HUES48 (cell line): ENCODE results near the gene WBP4.
"Not testable (repeated sequence)": the region's sequence is repeated elsewhere in the genome, so short reads cannot be mapped to it uniquely, and the experiment has no call there.

Experiments
- H3K27ac ChIP-seq: one replicate; pipeline ENCODE4 v1.7.0; 2013; ENCODE audit warnings: low read depth, low read length, inconsistent platforms
- H3K27me3 ChIP-seq: 2 replicates; pipeline ENCODE4 v1.6.1; 2013; ENCODE audit warnings: mild to moderate bottlenecking, low read length; ENCODE audit not compliant: control insufficient read depth, insufficient read depth
- H3K36me3 ChIP-seq: 2 replicates; pipeline ENCODE4 v1.6.1; 2013; ENCODE audit warnings: low read length; ENCODE audit not compliant: control insufficient read depth, insufficient read depth
- H3K4me1 ChIP-seq: 2 replicates; pipeline ENCODE4 v1.6.1; 2013; ENCODE audit warnings: mild to moderate bottlenecking, low read length; ENCODE audit not compliant: control insufficient read depth, insufficient read depth
- H3K4me3 ChIP-seq: 2 replicates; pipeline ENCODE4 v1.5.1; 2013; ENCODE audit warnings: mild to moderate bottlenecking, low read depth, low read length
- H3K9ac ChIP-seq: 2 replicates; pipeline ENCODE4 v1.6.1; 2013; ENCODE audit warnings: mild to moderate bottlenecking, low read depth, low read length, moderate library complexity
- H3K9me3 ChIP-seq: 2 replicates; pipeline ENCODE4 v1.6.1; 2013; ENCODE audit warnings: low read length; ENCODE audit not compliant: control insufficient read depth, insufficient read depth

WBP4 gene

GRCh38 chr13:41131660-41132511 lies 70.6 kb downstream of the WBP4 start:
- not testable (repeated sequence) for H3K9me3 ChIP-seq, H3K27me3 ChIP-seq
- Histone ChIP-seq H3K27ac (peak overlapping the region; percentile 39), H3K4me3 (peak overlapping the region; percentile 95), H3K4me1 (peaks cover 11% of the 10 kb centered on the region), H3K9ac (peak overlapping the region; percentile 83), H3K36me3 (peaks cover 12% of the 10 kb centered on the region; the same call in 1 of the 2 replicates)

GRCh38 chr13:41132512-41133152 lies 71.3 kb downstream of the WBP4 start, which contains the start of gene KBTBD6:
Gene KBTBD6, minus strand, starts transcription at chr13:41132802. Its CDS starts 291 bp downstream, at chr13:41132511.
- no peaks in the 10 kb centered on the region for H3K9me3 ChIP-seq
- peak within 1 kb of the TSS; percentile 95 for H3K4me3 ChIP-seq
- peak within 1 kb of the TSS; percentile 39 for H3K27ac ChIP-seq
- H3K9ac ChIP-seq, result peak within 1 kb of the TSS; percentile 83
- H3K4me1 ChIP-seq, result peaks cover 11% of the 10 kb centered on the region
- peaks cover 12% of the 10 kb centered on the region; the same call in 1 of the 2 replicates for H3K36me3 ChIP-seq
- no peaks in the 10 kb centered on the region for H3K27me3 ChIP-seq
